Endothelial cell (in vitro differentiated cells): Measurements from ENCODE around the gene HSF5. TPM values are rescaled to one million over a fixed set of nuclear protein-coding genes. Genes with fewer than 3 reads are reported as not detected.

Experiments used
- DNase-seq: peaks from one replicate; pipeline ENCODE4 v3.0.0; 2021; ENCODE audit warnings: low spot score
- H3K27ac Mint-ChIP-seq: one replicate; pipeline ENCODE4 v1.8.0; 2021; ENCODE audit warnings: mixed read lengths, inconsistent platforms; ENCODE audit not compliant: unreplicated experiment
- H3K27me3 Mint-ChIP-seq: one replicate; pipeline ENCODE4 v1.8.0; 2021; ENCODE audit warnings: mild to moderate bottlenecking, moderate library complexity, mixed read lengths, inconsistent platforms; ENCODE audit not compliant: unreplicated experiment
- H3K36me3 Mint-ChIP-seq: one replicate; pipeline ENCODE4 v1.8.0; 2021; ENCODE audit warnings: mild to moderate bottlenecking, low read depth, mixed read lengths, inconsistent platforms; ENCODE audit not compliant: unreplicated experiment
- H3K4me1 Mint-ChIP-seq: one replicate; pipeline ENCODE4 v1.8.0; 2021; ENCODE audit warnings: mild to moderate bottlenecking, mixed read lengths, inconsistent platforms; ENCODE audit not compliant: unreplicated experiment
- H3K4me3 Mint-ChIP-seq: one replicate; pipeline ENCODE4 v1.8.0; 2021; ENCODE audit warnings: mild to moderate bottlenecking, mixed read lengths, inconsistent platforms; ENCODE audit not compliant: unreplicated experiment
- H3K9me3 Mint-ChIP-seq: one replicate; pipeline ENCODE4 v1.8.0; 2021; ENCODE audit warnings: mixed read lengths, inconsistent platforms; ENCODE audit not compliant: unreplicated experiment
- total RNA-seq: library from RNA; stranded (reverse); fragmentation: NEBNext Ultra II Directional; extraction: Animal tissue kit (Norgen Biotek cat#: 25700); gene quantifications from one replicate; pipeline ENCODE4 v1.2.1, GENCODE V29; 2021; ENCODE audit not compliant: unreplicated experiment
- TF ChIP-seq, protein P1 (sequence below): fragments of 200-600 bp; sonication (generic); IDR thresholded peaks from one replicate; pipeline ENCODE4 v1.5.0; 2021; ENCODE audit warnings: antibody characterized with exemption; ENCODE audit not compliant: unreplicated experiment

Gene HSF5
- total RNA-seq, 1 donor from 2014 or later: 0.10 TPM

DNA sequence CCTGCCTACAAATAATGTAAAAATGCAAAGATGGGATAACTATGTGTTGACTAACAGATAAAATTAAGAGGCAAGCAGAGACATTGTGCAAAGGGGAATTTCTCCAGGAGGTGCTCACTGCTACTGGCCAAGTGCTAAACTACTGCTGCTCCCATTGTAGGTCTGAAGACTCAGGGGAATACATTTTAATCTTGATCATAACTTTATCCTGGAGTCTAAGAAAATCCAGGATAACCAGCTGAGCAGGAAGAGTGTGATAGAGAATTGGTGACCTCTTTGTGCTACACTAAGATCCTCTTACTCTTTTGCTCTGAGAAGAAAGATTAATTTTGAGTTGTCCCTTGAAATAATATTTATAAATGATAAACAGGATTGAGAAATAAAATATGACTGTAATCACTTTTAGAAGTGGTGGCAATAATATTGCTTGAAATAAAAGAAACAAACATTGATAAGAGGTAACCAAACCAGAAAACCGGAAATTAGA, 76.8 kb downstream of the HSF5 start:
- Mint-ChIP-seq H3K4me3 (no peak overlapping the region), H3K27ac (no peak overlapping the region), H3K36me3 (no peaks in the 10 kb centered on the region), H3K4me1 (no peaks in the 10 kb centered on the region), H3K27me3 (no peaks in the 10 kb centered on the region), H3K9me3 (no peaks in the 10 kb centered on the region)
- TF ChIP-seq, protein P1, sequence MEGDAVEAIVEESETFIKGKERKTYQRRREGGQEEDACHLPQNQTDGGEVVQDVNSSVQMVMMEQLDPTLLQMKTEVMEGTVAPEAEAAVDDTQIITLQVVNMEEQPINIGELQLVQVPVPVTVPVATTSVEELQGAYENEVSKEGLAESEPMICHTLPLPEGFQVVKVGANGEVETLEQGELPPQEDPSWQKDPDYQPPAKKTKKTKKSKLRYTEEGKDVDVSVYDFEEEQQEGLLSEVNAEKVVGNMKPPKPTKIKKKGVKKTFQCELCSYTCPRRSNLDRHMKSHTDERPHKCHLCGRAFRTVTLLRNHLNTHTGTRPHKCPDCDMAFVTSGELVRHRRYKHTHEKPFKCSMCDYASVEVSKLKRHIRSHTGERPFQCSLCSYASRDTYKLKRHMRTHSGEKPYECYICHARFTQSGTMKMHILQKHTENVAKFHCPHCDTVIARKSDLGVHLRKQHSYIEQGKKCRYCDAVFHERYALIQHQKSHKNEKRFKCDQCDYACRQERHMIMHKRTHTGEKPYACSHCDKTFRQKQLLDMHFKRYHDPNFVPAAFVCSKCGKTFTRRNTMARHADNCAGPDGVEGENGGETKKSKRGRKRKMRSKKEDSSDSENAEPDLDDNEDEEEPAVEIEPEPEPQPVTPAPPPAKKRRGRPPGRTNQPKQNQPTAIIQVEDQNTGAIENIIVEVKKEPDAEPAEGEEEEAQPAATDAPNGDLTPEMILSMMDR: no peak
- DNase-seq: no peak

DNA sequence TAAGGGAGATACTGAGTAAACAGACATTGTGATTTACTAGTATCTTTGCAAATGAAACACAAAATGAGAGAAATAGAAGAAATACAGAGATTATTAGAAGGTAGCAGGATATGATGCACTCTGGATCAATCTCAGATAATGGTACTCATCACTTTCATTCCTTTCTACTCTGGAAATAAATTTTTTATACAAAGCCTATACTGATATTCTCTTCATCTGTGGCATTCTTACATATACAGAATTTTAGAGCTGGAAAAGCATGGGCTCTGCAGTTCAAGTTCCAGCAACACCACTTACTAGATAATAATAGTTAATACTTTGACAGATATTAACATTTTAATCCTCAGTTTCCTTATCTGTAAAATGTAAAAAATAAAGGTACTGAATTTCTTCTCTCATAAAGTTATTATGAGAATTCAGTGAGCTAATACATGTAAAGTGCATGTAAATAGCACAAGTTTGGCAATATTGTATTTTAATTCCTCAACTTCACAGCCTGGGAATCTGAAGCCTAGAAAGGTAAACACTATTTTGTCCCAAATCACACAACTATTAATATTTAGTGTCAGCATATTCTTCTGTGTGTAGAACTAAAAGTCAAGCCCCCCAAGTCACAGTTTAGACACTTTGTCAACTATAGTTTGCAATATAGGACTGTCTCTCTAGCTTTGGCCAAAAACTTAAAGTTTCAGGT, 77.3 kb downstream of the HSF5 start:
- TF ChIP-seq, protein P1: no peak
- no peak overlapping the region for H3K4me3 Mint-ChIP-seq
- no peaks in the 10 kb centered on the region for H3K9me3 Mint-ChIP-seq
- no peaks in the 10 kb centered on the region for H3K36me3 Mint-ChIP-seq
- no peaks in the 10 kb centered on the region for H3K4me1 Mint-ChIP-seq
- H3K27me3 Mint-ChIP-seq: no peaks in the 10 kb centered on the region
- no peak for DNase-seq
- H3K27ac Mint-ChIP-seq: no peak overlapping the region

DNA sequence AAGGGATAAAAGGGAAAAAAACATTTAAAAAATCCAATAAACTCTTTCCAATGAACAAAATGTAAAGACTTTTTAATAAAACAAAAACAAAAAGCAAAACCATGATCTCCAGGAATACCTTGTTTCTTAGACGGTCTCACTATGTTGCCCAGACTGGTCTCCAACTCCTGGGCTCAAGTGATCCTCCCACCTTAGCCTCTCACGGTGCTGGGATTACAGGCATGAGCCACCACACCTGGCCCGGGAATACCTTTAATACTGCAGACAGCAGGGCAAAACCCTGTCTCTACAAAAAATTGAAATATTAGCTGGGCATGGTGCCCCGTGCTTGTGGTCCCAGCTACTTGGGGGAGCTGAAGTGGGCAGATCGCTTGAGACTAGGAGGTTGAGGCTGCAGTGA, 78.8 kb downstream of the HSF5 start:
- H3K4me1 Mint-ChIP-seq: no peaks in the 10 kb centered on the region
- DNase-seq: no peak
- no peaks in the 10 kb centered on the region for H3K9me3 Mint-ChIP-seq
- TF ChIP-seq, protein P1: no peak
- H3K36me3 Mint-ChIP-seq: no peaks in the 10 kb centered on the region
- no peak overlapping the region for H3K4me3 Mint-ChIP-seq
- H3K27ac Mint-ChIP-seq: no peak overlapping the region
- no peaks in the 10 kb centered on the region for H3K27me3 Mint-ChIP-seq

DNA sequence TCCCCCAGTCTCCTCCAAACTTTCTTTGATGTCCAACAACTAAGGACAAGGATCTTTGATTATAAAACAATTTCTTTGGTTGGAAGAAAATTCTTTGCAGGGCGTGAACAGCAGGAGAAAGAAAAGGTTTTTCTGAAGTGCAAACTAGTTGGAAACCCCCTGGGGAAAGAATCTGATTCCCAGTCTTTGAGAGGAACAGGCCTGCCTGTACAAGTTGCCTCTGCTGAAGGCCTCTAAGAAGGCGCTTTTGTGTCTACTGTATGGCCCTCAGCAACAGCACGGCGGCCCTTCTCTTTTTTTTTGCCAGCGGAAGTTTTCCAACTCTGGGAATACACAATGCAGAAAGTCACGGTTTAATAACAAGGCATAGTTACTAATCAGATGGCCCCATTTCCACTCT, 84.9 kb downstream of the HSF5 start:
- H3K36me3 Mint-ChIP-seq: no peaks in the 10 kb centered on the region
- H3K27me3 Mint-ChIP-seq: no peaks in the 10 kb centered on the region
- peaks cover 7% of the 10 kb centered on the region for H3K4me1 Mint-ChIP-seq
- no peak overlapping the region for H3K27ac Mint-ChIP-seq
- DNase-seq: no peak
- no peaks in the 10 kb centered on the region for H3K9me3 Mint-ChIP-seq
- no peak overlapping the region for H3K4me3 Mint-ChIP-seq
- TF ChIP-seq, protein P1: no peak

DNA sequence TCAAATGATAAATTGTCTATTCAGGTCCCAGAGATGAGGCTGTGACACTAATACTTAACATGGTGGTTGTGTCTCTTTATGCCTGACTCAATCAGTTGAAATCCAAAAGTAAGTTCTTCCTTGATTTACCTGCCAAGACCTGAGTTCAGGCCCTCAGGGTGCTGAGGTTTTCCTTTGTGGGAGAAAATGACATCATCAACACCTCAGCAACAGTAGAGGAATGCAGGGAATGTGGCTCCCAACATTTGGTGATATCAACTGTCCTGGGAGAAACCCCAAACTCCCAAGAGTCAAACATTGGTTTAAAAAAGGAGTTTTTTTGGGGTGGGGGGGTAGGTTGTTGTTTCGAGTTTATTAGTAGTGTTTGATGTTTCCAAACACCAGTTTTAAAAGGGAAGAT, 85.5 kb downstream of the HSF5 start:
- Mint-ChIP-seq H3K27me3 (no peaks in the 10 kb centered on the region), H3K27ac (no peak overlapping the region)
- DNase-seq: no peak

More for the DNA sequence above, 85.5 kb downstream of the HSF5 start:
- TF ChIP-seq, protein P1: no peak
- no peaks in the 10 kb centered on the region for H3K9me3 Mint-ChIP-seq
- no peaks in the 10 kb centered on the region for H3K36me3 Mint-ChIP-seq
- peaks cover 7% of the 10 kb centered on the region for H3K4me1 Mint-ChIP-seq
- H3K4me3 Mint-ChIP-seq: no peak overlapping the region
